GM12875 (cell line): Measurements from ENCODE around the gene PLIN5.

Experiments used
- H3K4me3 ChIP-seq: one replicate; pipeline ENCODE4 v1.5.1; 2011; ENCODE audit warnings: low read depth, low read length, control low read depth
- CTCF ChIP-seq: IDR thresholded peaks from 2 replicates; pipeline ENCODE4 v1.5.1; 2011; ENCODE audit warnings: low read depth, mild to moderate bottlenecking, control low read depth, inconsistent platforms, low read length, moderate library complexity, borderline replicate concordance; ENCODE audit not compliant: insufficient read depth

Gene PLIN5

GRCh38 chr19:4537953-4538600, 3.1 kb upstream of the PLIN5 start:
- H3K4me3 ChIP-seq, result no peak overlapping the region
- no peak for TF ChIP-seq CTCF

GRCh38 chr19:4536798-4537197, 1.8 kb upstream of the PLIN5 start:
- no peak for TF ChIP-seq CTCF
- H3K4me3 ChIP-seq, result no peak overlapping the region

- no peak overlapping the region for H3K4me3 ChIP-seq
- TF ChIP-seq CTCF, result no peak
Measured at GRCh38 chr19:4533835-4534424, 1.1 kb downstream of the PLIN5 start.

GRCh38 chr19:4533334-4533733, 1.7 kb downstream of the PLIN5 start:
- no peak for TF ChIP-seq CTCF
- no peak overlapping the region for H3K4me3 ChIP-seq

GRCh38 chr19:4531562-4532165, 3.4 kb downstream of the PLIN5 start:
- H3K4me3 ChIP-seq, result no peak overlapping the region

GRCh38 chr19:4529924-4530522, 5.0 kb downstream of the PLIN5 start:
- H3K4me3 ChIP-seq, result no peak overlapping the region
- no peak for TF ChIP-seq CTCF

More at GRCh38 chr19:4531562-4532165, 3.4 kb downstream of the PLIN5 start:
- TF ChIP-seq CTCF, result no peak
